Activated CD4-positive, alpha-beta T cell treated with anti-CD3 and anti-CD28 coated beads, Interleukin-2, amount 10 ng/mL, durations not matched to agents 24 days and 14 days (primary cell): ENCODE results near the gene CTNND2. TPM values are rescaled to one million over a fixed set of nuclear protein-coding genes. Genes with fewer than 3 reads are reported as not detected.
"Not testable (repeated sequence)": the region's sequence is repeated elsewhere in the genome, so short reads cannot be mapped to it uniquely, and the experiment has no call there.

Experiments used
- DNase-seq: peaks from one replicate; pipeline ENCODE4 v3.0.0; 2022
- H3K27ac Mint-ChIP-seq: one replicate; pipeline ENCODE4 v1.8.0; 2022; ENCODE audit warnings: mild to moderate bottlenecking, mixed read lengths
- H3K27me3 Mint-ChIP-seq: one replicate; pipeline ENCODE4 v1.8.0; 2022; ENCODE audit warnings: mixed read lengths
- H3K36me3 Mint-ChIP-seq: one replicate; pipeline ENCODE4 v1.8.0; 2022; ENCODE audit warnings: low read depth, mild to moderate bottlenecking, mixed read lengths
- H3K4me1 Mint-ChIP-seq: one replicate; pipeline ENCODE4 v1.8.0; 2021; ENCODE audit warnings: mixed read lengths
- H3K4me3 Mint-ChIP-seq: one replicate; pipeline ENCODE4 v1.8.0; 2022; ENCODE audit warnings: mild to moderate bottlenecking, moderate library complexity, mixed read lengths
- H3K9me3 Mint-ChIP-seq: one replicate; pipeline ENCODE4 v1.8.0; 2021; ENCODE audit warnings: mixed read lengths
- intact Hi-C: fragments of 100-400 bp; cut with micrococcal nuclease; formaldehyde crosslinking; loops from one replicate; pipeline ENCODE4 v1.15.1; 2023
- total RNA-seq: library from RNA; stranded (reverse); gene quantifications from 2 replicates; pipeline ENCODE4 v1.2.3, GENCODE V29; 2022

The CTNND2 gene
- total RNA-seq, 1 donor from 2014 or later, result not detected

GRCh38 chr5:11104651-11105112, 799.6 kb downstream of the CTNND2 start:
- H3K4me3 Mint-ChIP-seq, result no peak overlapping the region
- no peak for DNase-seq
- H3K27me3 Mint-ChIP-seq, result no peaks in the 10 kb centered on the region
- no peaks in the 10 kb centered on the region for H3K4me1 Mint-ChIP-seq
- no peak overlapping the region for H3K27ac Mint-ChIP-seq
- no peaks in the 10 kb centered on the region for H3K36me3 Mint-ChIP-seq
- no peaks in the 10 kb centered on the region for H3K9me3 Mint-ChIP-seq
- intact Hi-C loops, result no loop called here

DNA sequence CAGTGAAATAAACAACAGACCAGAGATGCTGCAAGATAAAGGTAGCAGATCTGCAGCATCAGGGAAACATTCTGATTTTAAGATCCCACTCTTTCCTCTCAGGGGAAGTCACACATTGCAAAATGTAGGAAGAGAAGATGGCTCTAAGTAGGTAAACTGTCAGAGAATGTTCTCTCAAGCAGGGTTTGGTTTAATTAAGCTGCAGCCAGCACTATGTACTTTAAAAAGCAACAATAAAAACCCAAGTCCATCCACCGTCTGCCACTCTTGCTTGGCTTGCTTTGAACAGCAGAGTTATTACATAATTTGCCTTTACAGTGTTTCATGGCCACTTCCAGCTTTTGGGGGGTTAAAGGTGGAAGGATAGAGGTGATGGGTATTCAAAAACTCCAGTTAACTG, 800.0 kb downstream of the CTNND2 start:
- intact Hi-C loops, result no loop called here
- no peaks in the 10 kb centered on the region for H3K4me1 Mint-ChIP-seq
- H3K27ac Mint-ChIP-seq, result no peak overlapping the region
- DNase-seq, result no peak
- no peak overlapping the region for H3K4me3 Mint-ChIP-seq
- H3K27me3 Mint-ChIP-seq, result no peaks in the 10 kb centered on the region
- H3K9me3 Mint-ChIP-seq, result no peaks in the 10 kb centered on the region
- H3K36me3 Mint-ChIP-seq, result no peaks in the 10 kb centered on the region

DNA sequence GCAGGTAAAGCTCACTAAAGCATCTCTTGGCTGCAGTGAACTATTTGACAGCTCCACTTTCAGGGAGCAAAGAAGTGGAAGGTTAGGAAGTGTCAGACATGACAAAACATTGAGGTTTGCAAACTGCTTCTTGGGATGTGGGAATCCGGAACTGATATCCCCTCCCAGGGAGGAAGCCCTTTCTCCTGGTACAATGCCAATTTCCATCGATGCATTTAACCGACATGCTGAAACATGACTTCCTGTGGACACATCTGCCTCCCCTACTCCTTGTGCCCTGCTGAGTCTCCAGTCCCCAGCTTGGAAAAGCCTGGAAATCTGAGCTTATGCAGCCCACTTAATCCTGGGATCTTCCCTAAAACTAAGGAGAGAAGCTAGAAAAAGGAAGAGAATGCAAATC, 820.1 kb downstream of the CTNND2 start:
- intact Hi-C loops, result no loop called here
- H3K27ac Mint-ChIP-seq, result no peak overlapping the region
- H3K4me1 Mint-ChIP-seq, result no peaks in the 10 kb centered on the region
- DNase-seq, result no peak
- no peaks in the 10 kb centered on the region for H3K36me3 Mint-ChIP-seq
- H3K4me3 Mint-ChIP-seq, result no peak overlapping the region
- no peaks in the 10 kb centered on the region for H3K9me3 Mint-ChIP-seq
- H3K27me3 Mint-ChIP-seq, result no peaks in the 10 kb centered on the region

GRCh38 chr5:11082404-11082945, 821.8 kb downstream of the CTNND2 start:
- Mint-ChIP-seq H3K36me3 (no peaks in the 10 kb centered on the region), H3K4me3 (no peak overlapping the region), H3K4me1 (no peaks in the 10 kb centered on the region), H3K9me3 (no peaks in the 10 kb centered on the region), H3K27me3 (no peaks in the 10 kb centered on the region), H3K27ac (no peak overlapping the region)
- no peak for DNase-seq
- intact Hi-C loops, result no loop called here

DNA sequence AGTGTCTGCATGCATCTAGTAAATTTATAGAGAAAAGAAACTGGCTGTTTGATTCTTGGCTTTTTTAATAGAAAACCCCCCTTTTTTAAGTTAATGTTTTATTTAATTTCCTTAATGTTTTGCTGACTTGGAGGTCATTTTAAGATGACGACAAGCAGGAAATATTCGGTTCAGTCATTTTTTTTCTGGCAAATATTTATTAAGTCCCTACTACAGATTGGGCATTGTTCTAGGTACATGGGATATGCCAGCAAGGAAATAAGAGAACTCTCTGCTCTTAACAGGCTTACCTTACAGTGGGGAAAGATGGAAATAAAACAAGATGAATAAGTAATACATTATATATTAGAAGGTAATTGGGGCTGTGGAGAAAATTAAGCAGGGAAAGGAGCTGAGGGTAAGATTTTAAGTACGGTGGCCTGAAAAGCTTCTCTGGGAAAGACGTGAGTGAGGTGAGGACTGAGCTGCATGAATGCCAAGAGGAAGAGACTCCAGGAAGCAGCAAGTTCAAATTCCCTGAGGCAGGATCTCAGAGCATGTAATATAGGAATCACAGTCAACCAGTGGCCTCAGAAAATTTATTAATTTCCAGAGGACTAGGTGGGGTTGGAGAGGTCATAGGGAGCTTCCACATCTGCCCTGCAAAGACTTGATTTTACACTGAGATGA, 827.2 kb downstream of the CTNND2 start:
- no peaks in the 10 kb centered on the region for H3K27me3 Mint-ChIP-seq
- no peaks in the 10 kb centered on the region for H3K36me3 Mint-ChIP-seq
- no peaks in the 10 kb centered on the region for H3K9me3 Mint-ChIP-seq
- H3K4me3 Mint-ChIP-seq, result no peak overlapping the region
- intact Hi-C loops, result no loop called here
- H3K4me1 Mint-ChIP-seq, result no peaks in the 10 kb centered on the region
- DNase-seq, result no peak
- no peak overlapping the region for H3K27ac Mint-ChIP-seq

- Mint-ChIP-seq H3K4me1 (no peaks in the 10 kb centered on the region), H3K27me3 (no peaks in the 10 kb centered on the region), H3K27ac (no peak overlapping the region), H3K4me3 (no peak overlapping the region), H3K9me3 (no peaks in the 10 kb centered on the region), H3K36me3 (no peaks in the 10 kb centered on the region)
- DNase-seq, result no peak
- intact Hi-C loops, result no loop called here
Observed at GRCh38 chr5:11075035-11075805, 829.0 kb downstream of the CTNND2 start.

DNA sequence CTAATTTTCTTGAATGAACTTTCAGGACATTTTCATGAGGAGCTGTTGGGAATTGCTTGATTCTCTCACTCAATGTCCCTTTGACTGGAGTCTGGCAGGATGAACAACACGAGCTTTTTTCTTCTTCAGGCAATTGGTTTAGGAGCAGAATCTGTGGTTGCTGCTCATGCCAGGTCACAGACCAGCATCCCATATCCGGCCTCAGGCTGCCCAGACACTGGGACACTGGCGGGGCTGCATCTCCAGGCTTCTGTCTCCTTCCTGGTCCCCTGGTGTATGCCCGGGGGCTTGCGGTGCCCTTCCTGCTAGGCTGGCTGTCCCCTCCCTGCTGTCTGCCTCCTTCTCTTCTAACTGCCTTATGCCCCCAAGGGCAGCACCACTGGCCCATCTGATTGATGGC, 831.7 kb downstream of the CTNND2 start:
- Mint-ChIP-seq H3K27me3 (no peaks in the 10 kb centered on the region), H3K4me3 (no peak overlapping the region), H3K27ac (no peak overlapping the region), H3K4me1 (no peaks in the 10 kb centered on the region), H3K9me3 (no peaks in the 10 kb centered on the region), H3K36me3 (no peaks in the 10 kb centered on the region)
- DNase-seq, result no peak
- intact Hi-C loops, result no loop called here

DNA sequence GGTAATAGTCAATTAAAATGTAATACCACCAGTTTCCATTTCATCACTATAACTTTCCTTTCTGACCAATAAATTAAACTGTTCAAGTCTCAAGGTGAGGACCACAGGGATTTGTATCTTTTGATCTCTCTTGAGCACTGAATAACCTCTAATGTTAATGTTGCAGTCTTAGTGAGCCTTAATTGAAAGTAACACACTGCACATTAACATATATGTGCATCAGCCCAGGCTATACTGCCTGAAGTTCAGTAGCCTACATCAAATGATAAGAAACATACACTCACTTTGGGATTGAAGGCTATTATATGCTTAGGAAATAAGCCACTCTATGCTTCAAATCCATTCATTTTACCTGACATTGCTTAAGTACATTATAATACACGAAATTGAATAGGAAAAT, 832.2 kb downstream of the CTNND2 start:
- no peak overlapping the region for H3K4me3 Mint-ChIP-seq
- H3K36me3 Mint-ChIP-seq, result no peaks in the 10 kb centered on the region
- H3K9me3 Mint-ChIP-seq, result no peaks in the 10 kb centered on the region
- intact Hi-C loops, result no loop called here
- no peaks in the 10 kb centered on the region for H3K4me1 Mint-ChIP-seq
- no peak overlapping the region for H3K27ac Mint-ChIP-seq
- DNase-seq, result no peak
- H3K27me3 Mint-ChIP-seq, result no peaks in the 10 kb centered on the region

- Mint-ChIP-seq H3K36me3 (no peaks in the 10 kb centered on the region), H3K4me1 (no peaks in the 10 kb centered on the region)
- intact Hi-C loops, result no loop called here
Observed at GRCh38 chr5:11069041-11069440, 835.2 kb downstream of the CTNND2 start.

DNA sequence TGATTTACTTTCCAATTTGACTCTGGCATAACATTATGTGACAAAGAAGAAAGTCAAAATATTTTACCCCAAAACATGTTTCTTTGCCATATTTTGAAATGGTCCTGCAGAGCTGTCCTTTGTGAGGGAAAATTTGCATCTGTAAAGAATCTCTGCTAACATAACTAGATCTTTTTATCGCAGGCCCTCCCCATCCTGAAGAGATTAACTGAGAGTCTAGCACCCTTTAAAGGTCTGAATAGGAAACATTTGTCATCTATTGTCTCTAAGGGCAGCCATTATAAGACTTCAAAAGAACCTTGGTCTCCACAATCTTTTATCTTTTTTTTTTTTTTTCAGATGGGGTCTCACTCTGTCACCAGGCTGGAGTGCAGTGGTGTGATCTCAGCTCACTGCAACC, 838.5 kb downstream of the CTNND2 start:
- DNase-seq, H3K4me3 Mint-ChIP-seq, intact Hi-C loops, H3K9me3 Mint-ChIP-seq, H3K36me3 Mint-ChIP-seq, H3K27ac Mint-ChIP-seq, H3K4me1 Mint-ChIP-seq, H3K27me3 Mint-ChIP-seq: not testable (repeated sequence)

More at GRCh38 chr5:11069041-11069440, 835.2 kb downstream of the CTNND2 start:
- Mint-ChIP-seq H3K27ac (no peak overlapping the region), H3K9me3 (no peaks in the 10 kb centered on the region), H3K27me3 (no peaks in the 10 kb centered on the region), H3K4me3 (no peak overlapping the region)
- no peak for DNase-seq

DNA sequence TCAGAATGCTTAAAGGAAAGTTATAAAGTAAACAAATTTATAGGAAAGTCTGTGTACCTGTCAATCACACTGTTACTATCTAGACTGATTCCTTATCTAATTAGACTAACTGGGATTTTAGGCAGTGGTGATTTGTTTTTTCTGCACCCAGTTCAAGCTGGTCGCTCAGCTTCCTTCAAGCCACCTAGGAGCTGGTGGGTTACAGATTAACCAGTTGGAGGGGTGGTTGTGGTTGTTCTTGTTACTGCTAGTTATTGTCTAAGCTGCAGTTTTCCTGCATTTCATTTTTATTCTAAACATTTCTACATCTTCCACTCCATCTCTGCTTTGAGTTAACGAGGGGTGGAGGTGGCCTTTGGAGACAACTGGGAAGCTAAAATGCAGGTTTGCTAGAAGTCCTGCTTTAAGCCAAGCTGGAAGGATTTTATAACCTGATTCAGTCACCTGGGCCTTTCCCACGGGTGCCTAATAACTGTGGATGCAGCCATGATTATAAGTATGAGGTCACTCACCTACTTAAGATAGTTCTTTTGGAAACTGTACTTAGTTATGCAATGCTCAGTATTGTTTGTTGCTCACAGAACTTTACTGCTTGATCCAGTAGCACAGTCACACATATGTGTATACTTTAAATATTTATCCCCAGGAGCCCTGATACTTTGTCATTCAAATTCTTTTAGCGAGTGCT, 839.3 kb downstream of the CTNND2 start:
- intact Hi-C loops, result no loop called here
- no peak for DNase-seq
- Mint-ChIP-seq H3K4me3 (no peak overlapping the region), H3K36me3 (no peaks in the 10 kb centered on the region), H3K27me3 (no peaks in the 10 kb centered on the region), H3K4me1 (no peaks in the 10 kb centered on the region), H3K27ac (no peak overlapping the region), H3K9me3 (no peaks in the 10 kb centered on the region)

DNA sequence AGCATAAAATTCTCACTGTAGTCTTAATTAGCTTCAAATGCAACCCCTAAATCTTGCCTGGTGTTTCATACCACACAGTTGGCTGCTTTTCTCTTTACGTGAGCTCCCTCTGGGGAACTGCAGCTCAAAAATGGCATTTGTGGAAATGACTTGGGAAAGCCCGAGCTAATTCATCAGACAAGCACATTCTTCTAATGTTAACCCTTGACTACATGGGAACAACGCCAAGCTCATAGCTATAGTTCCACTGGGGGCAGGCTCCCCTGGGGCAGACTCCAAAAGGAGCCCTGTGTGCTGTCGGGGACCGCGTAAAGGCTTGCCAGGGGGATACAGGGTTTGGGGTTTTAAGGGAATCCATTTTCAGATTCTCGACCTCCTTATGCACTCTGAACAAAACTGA, 841.8 kb downstream of the CTNND2 start:
- Mint-ChIP-seq H3K4me1 (no peaks in the 10 kb centered on the region), H3K27ac (no peak overlapping the region), H3K36me3 (no peaks in the 10 kb centered on the region), H3K9me3 (no peaks in the 10 kb centered on the region), H3K4me3 (no peak overlapping the region), H3K27me3 (no peaks in the 10 kb centered on the region)
- intact Hi-C loops, result no loop called here
- DNase-seq, result no peak

DNA sequence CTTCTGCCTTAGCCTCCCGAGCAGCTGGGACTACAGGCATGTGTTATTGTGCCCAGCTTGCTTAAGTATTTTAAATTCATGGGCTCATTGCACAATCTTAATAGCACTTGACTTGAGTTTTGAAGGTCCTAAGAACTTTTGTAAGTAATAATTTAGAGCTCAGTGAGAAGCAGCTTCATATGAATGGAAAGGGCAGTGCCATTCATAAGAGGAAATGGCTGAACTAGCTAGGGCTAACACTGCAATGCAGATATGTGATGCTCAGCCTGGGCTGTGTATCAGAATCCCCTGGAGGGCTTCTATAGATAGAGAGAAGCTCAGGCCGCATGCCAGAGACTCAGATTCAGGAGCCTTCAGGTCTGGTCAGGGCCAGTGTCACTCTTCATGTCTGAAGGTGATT, 847.7 kb downstream of the CTNND2 start:
- intact Hi-C loops, result no loop called here
- DNase-seq, result no peak

GRCh38 chr5:11054014-11054413, 850.2 kb downstream of the CTNND2 start:
- Mint-ChIP-seq H3K9me3 (no peaks in the 10 kb centered on the region), H3K36me3 (no peaks in the 10 kb centered on the region), H3K27me3 (no peaks in the 10 kb centered on the region), H3K27ac (no peak overlapping the region), H3K4me1 (no peaks in the 10 kb centered on the region), H3K4me3 (no peak overlapping the region)
- intact Hi-C loops, result no loop called here
- no peak for DNase-seq

More for the DNA sequence above, 847.7 kb downstream of the CTNND2 start:
- Mint-ChIP-seq H3K27me3 (no peaks in the 10 kb centered on the region), H3K4me3 (no peak overlapping the region), H3K27ac (no peak overlapping the region), H3K36me3 (no peaks in the 10 kb centered on the region), H3K9me3 (no peaks in the 10 kb centered on the region), H3K4me1 (no peaks in the 10 kb centered on the region)
